ENCODE data around the gene HECA.
"Not testable (repeated sequence)": the region's sequence is repeated elsewhere in the genome, so short reads cannot be mapped to it uniquely, and the experiment has no call there.

HECA gene, protein sequence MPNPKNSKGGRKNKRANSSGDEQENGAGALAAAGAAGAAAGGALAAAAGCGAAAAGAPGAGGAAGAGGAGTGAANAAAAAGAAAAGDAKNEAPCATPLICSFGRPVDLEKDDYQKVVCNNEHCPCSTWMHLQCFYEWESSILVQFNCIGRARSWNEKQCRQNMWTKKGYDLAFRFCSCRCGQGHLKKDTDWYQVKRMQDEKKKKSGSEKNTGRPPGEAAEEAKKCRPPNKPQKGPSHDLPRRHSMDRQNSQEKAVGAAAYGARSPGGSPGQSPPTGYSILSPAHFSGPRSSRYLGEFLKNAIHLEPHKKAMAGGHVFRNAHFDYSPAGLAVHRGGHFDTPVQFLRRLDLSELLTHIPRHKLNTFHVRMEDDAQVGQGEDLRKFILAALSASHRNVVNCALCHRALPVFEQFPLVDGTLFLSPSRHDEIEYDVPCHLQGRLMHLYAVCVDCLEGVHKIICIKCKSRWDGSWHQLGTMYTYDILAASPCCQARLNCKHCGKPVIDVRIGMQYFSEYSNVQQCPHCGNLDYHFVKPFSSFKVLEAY

DNA sequence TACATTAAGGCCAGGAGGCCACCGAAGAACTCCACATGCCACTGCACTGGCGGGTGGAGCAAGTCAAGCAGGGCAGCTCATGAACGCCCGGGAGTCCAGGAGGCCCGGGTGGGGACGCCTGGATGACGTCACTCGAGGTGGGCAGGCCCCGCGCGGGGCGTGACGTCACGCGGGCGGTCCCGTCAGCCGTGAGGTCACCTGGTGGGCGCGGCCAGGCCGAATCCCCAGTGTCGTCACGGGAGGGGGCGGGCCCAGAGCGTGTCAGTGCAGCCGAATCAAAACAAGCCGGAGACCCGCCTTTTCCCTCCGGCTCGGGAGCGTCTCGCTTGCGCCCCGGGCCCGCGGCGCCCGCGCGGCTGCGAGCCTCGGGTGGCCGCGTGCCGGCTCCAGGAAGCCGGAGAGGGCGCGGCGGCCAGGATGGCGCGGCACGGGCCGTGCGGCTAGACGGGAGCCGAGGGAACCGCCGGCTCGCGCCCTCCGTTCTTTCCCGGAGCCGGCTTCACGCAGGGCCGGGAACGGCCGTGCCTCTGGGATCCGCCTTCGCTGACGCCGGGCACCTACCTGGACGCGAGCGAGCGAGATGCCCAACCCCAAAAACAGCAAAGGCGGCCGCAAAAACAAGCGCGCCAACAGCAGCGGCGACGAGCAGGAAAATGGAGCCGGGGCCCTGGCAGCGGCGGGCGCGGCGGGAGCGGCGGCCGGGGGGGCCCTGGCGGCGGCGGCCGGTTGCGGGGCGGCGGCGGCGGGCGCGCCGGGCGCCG lies at the start of gene HECA:
Gene HECA, plus strand, starts transcription at position 264 of the 761 bp plus-strand sequence. Its CDS starts 317 bp downstream, at position 581.
- FAIRE-seq, result no peak

DNA sequence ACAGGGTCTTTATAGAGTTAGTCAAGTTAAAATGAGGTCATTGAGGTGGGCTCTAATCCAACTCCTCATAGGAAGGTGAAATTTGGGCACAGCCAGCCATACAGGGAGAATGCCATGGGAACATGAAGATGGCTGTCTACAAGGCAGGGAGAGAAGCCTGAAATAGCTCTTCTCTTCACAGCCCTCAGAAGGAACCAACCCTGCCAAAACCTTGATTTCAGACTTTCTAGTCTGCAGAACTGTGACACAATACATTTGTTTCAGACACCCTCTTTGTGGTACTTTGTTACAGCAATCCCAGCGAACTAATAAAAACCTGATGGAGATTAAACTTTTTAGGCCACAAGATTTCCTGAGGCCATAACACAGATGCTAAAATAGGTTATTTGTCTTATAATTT lies 43.1 kb upstream of the HECA start:
- no peak for FAIRE-seq

DNA sequence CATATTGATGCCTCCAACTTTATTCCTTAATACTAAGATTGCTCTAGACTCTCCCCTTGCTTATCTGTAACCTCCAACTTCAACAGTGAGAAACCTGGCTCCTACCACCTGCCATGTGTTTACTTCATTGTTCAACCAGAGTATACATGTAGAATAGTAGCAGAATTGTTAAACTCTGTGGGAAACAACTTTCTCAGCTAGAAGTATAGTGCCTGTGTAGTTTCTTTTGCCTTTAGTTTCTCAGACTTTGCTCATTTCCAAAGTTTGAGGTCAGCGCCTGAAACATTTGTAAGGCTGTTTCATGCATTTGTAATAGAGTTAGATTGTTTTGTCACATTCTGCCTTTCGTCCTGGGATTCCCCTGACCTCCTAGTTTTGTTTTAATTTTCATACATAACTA lies 34.9 kb upstream of the HECA start:
- FAIRE-seq, result no peak

DNA sequence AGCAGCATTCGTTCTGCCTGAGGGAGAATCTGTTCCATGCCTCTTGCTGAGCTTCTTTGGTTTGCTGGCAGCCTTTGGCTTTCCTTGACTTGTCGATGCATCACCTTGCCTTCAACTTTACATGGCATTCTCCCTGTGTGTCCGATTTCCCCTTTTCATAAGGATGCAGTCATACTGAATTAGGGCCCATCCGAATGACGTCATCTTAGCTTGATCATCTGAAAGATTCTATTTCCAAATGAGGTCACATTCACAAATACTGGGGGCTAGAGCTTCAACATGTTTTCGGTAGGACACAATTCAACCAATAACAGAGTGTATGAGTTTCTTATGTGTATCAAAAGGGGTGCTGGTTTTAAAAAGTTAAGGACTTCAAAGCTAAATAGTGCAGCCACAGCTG lies 27.8 kb upstream of the HECA start:
- FAIRE-seq, result no peak

DNA sequence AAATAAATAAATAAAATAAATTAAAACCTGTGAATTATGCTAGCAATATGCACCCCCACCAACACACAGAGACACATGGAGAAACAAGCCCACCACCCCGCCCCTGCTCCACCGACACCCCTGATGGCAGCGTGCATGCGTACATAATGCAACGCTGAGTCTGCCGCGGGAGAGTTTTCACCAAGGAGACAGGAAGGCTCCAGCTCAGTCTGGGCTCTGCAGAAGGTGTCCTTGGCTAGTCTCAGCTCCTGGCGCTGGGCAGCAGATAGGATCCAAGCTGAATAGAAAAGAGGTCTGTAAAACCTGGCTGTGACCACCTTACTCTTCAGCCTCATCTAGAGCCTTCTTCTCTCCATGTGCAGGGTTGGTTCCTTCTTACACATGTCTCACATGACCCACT lies 26.5 kb upstream of the HECA start:
- no peak for FAIRE-seq

DNA sequence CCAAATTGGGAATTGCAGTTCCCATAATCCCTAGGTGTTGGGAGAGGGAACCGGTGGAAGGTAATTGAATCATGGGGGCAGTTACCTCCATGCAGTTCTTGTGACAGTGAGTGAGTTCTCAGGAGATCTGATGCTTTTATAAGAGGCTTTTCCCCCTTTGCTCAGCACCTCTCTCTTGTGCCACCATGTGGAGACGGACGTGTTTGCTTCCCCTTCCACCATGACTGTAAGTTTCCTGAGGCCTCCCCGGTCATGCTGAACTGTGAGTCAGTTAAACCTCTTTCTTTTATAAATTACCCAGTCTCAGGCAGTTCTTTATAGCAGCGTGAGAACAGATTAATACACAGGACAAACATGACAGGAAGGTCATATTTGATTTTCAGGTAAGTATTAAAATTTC lies 25.3 kb upstream of the HECA start:
- FAIRE-seq, result no peak

DNA sequence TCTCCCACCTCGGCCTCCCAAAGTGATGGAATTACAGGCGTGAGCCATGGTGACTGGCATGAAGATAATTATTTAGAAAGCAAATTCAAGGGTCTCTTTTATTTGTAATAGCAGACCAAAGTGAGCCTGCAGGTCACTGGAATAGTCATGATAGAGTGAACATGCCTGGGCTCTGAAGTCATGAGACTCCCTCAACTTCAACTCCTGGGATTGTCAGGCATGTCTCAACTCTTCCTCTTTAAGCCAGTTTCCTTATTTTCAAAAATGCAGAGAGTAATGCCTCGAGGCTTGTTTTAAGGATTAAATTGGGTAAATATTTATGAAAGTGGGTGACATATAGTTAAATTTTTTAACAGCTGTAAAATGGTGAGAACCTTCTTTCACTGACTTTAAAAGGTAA lies 22.7 kb upstream of the HECA start:
- FAIRE-seq, result no peak

DNA sequence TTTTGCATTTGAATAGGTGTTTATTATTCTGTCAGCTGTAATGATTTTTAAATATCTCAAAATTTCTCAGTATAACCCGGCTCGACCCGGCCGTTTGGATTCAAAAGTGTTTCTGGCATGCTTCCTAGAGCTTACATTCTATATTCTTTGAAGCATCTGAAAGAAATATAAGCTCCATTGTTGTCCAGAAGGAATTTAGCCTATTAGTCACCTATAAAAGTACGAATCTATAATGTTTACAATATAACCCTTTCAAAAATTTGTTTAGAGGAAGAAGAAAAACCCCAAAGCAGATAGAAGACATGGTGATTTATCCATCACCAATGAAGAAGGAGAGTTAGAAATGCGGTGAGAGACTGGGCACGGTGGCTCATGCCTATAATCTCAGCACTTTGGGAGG lies 22.3 kb upstream of the HECA start:
- no peak for FAIRE-seq

DNA sequence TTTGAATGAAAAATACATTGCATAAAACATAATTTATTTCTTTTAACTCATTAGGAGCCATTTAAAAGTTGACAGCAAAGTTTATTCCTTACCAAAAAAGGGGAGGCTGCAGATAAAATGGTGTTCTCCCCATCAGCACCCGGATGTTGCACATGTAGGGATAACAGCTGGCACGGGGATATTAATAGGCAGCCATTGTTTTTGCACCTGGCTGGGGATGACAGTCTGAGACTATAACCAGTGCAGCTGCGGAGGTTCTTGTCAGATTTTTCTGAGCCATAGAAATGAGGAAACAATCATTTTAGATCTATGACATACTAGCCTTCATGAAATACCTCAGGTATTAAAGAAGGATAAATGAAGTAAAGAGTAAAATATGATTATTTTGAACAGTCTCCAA lies 20.1 kb upstream of the HECA start:
- no peak for FAIRE-seq

DNA sequence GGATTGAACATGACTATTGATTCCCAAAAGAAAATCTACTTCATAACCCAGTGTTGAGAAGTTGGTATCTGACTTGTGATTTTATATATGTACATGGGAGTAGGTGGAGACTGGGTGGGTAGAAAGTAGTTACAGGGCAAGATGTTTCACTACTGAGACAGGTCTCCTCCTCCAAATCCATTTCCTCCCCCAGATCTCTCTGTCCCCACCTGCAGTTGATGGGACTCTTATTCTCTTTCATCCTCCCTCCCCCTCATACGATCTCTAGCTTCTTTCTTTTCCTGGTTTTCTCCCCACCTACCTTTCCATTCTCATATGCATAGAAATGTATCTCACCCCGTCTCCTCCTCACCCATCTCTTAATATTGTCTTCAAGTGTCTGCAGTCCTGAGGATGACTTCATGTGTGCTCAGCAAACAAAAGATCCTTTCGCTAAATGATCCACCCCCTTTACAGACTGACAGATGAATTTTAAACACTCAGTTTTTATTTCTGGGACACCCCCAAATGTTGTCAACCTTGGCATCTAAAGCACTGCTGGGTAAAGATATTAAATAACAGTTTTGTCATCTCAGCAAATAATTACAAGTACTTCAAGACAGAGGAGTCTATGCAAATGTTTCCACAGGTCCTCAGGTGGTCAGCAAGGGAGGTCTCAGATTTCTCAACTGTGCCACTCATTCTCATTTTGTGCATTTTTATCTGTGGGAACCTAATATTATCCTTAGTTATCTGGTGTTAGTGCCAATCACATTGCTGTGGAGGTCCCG lies 18.7 kb upstream of the HECA start:
- no peak for FAIRE-seq

DNA sequence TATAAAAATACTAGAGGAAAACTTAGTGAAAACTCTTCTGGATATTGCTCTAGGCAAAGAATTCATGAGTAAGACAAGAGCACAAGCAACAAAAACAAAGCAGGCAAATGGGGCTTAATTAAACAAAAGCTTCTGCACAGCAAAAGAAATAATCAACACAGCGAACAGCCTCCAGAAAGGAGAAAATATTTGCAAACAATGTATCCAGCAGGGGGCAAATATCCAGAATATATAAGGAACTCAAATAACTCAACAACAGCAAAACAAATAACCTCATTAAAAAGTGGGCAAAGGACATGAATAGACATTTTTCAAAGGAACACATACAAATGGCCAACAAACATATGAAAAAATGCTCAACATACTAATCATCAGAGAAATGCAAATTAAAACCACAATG lies 17.1 kb upstream of the HECA start:
- no peak for FAIRE-seq

DNA sequence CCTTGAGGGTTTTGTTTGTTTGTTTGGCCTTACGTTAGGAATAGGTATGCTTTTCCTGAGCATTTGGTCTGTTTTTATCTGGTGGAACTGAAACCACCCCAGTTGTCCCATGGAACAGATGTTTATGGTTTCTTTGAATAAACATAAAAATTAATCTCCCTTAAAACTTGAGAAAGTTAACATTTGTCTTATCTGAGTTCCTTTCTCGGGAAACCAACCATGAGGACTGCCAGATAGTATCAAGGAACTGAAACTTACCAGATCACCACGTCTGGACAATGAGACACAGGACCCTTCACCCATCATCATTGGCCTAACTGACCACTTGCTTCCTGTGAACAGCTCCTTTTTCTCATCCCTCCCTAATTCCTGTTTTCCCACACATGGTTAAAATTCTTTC lies 15.3 kb upstream of the HECA start:
- no peak for FAIRE-seq

DNA sequence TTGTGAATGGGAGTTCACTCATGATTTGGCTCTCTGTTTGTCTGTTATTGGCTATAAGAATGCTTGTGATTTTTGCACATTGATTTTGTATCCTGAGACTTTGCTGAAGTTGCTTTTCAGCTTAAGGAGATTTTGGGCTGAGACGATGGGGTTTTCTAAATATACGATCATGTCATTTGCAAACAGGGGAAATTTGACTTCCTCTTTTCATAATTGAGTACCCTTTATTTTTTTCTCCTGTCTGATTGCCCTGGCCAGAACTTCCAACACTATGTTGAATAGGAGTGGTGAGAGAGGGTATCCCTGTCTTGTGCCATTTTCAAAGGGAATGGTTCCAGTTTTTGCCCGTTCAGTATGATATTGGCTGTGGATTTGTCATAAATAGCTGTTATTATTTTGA lies 12.1 kb upstream of the HECA start:
- not testable (repeated sequence) for FAIRE-seq

DNA sequence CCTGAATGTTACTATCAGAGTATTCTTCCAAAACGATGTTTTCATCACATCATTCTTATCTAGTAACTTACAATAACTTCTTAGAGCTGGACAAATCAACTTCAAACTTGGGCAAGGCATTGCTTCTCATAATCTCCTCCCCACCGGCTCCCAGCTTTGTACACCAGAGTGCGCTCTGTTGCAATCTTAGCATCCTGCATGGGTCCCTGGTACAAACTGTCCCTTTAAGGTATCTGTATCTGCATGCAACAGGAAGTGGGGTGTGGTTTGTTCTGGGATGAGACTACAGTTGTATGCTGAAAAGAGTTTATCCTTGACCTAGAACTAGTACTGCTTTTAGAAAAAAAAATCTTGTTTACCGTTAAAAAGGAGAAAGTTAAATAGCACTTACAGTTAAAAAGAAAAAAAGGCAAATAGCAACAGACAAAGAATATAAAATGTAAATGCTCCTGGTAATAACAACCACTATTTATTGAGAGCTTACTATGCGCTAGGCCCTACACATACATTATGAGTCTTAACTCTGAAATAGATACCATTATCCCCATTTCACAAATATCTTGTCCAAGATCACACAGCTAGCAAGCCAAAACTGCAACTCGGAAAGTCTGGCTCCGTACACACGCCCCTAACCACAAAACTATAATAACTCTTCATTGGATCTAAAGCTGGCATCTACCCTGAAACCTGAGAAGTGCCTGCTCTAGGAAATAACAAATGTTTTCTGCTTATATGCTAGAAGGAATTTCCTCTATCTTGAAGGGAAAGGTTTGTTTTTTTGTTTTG lies 9.8 kb upstream of the HECA start:
- FAIRE-seq, result no peak

DNA sequence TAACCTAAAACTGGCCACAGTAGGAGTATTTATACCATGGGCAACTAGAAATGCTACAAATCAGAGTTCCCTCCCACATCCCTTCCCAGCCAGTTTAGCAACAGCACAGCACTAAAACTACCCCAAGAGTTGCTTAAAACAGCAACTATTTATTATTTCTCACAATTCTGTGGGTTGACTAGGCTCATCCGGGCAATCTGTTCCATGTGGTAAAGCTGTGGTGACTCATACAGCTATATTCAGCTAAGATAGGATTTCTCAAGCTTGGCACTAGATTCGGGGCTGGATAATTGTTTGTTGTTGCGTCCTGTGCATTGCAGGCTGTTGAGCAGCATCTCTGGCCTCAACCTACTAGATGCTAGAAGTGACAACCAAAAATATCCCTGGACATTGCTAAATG lies 8.6 kb upstream of the HECA start:
- FAIRE-seq, result no peak

DNA sequence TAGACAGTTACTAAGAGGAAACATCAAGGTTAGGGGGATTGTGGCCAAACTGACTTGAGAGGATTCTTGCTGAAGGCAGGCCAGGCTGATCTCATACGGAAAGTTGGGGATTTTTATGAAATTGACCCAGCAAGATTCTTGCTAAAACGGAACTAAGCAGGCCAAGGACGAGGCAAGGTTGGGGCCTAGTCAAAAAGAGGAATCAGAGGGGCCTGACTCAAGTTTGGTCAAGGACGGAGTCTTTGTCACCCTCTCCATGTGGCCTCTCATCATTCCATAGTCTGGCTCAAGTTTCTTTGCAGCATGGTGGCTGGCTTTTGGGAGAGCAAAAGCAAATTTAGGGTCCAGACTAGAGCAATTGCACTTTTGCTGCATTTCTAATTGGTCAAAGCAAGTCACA lies 7.9 kb upstream of the HECA start:
- FAIRE-seq, result no peak

DNA sequence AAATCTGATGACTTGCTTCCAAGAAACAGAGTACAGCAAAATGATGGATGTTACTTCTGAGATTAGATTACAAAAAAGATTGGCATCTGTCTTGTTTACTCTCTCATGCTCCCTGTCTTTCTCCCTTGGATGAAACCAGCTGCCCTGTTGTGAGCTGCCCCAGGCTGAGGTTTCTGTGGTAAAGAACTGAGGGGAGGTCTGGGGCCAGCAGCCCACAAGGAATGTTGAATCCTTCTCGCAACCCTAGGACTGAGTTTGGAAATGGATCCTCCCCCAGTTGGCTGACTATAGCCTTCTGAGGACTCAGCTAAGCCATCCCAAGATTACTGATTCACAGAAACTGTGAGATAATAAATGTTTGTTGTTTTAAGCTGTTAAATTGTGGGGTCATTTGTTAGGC lies 5.6 kb upstream of the HECA start:
- FAIRE-seq, result no peak

DNA sequence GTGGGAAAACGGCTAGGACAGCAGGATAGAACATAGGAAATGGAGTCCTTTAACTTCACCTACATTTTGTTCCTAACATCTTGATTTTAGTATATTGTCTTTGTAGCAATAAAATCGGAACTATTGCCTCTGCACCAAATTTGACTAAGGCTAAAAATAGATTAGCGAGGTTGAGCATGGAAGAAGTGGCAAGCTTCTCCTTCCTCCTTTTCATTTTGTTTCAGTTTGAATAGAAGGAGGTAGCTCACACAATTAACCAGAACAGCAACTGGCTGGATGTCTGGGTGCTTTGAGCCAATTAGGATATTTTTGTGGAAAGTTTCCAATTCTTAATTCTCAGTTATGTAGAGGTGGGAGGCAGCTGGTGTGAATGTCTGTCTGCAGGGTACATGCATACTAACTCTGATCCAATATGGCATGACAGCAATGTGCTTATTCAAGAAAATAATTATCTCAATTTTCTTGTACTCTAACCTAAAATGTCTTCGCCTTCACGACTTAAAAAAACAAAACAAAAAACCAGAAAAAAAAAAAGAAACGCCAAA lies 3.1 kb upstream of the HECA start:
- no peak for FAIRE-seq

DNA sequence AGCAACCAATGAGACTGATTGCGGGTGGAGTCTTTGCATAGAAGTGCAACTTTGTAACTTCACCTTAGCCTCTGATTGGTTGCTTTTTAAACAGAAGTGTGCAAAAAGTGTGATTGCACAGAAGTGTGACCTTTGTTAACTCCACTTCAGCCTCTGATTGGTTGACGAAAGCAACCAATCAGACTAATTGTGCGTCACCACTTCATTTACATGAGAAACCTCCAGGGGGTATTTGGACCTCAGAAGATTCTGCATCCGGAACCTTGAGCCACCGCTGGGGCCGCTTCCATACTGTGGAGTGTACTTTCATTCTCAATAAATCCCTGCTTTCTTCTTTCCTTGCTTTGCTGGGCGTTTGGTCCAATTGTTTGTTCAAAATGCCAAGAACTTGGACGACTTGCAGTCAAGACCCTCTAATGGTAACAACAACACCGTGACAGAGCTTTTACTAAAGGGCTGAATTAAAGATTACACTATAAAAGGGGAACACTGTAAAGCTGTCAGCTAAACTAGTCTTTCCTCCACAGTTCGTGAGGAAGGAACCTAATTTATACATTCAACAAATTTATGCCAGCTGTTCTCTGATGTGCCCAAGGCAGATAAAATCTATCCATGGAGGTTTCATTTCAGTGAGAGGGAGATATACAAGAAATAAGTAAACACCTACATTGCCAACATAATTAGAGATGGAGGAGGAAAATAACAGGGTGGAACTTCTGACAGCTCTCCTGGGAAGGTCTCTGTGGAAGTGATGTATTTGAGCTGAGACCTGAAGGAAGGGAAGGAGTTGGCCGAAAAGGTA lies 1.4 kb upstream of the HECA start:
- no peak for FAIRE-seq

DNA sequence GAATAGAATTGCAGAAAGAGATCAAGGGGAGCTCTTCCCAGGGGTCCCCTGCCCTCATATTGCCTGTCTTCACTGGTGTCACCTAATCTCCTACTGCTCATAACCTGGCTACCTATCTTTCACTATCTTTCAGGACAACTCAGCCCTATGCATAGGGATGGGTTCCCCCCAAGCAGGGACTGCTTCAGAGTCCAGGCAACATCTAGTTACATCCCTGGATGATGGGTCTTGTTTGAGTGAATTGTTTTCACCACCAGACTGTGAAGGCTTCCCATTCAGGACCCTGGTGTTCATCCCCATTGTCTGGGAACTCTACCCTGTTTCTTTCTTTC lies 850 bp upstream of the HECA start:
- no peak for FAIRE-seq
